Panc1 (cell line): ENCODE measurements around the gene CD28. TPM values are rescaled to one million over a fixed set of nuclear protein-coding genes. Genes with fewer than 3 reads are reported as not detected.

Experiments
- ATAC-seq: fragments of 200-7000 bp; cut with Tn5 transposase; 2 replicates; pipeline ENCODE4 v1.9.1; 2020; ENCODE audit warnings: mild to moderate bottlenecking, moderate library complexity
- BruUV-seq: library from RNA; stranded (reverse); fragments of 400-500 nt; replicated peaks from 2 replicates; lab custom pipeline; 2021; lab: Mats Ljungman, UMichigan
- CTCF ChIA-PET: fragments of 300-600 bp; sonication (Branson Sonifier 250); formaldehyde crosslinking; loops from one replicate; lab custom pipeline; 2022; ENCODE audit warnings: antibody characterized with exemption; lab: Charles Lee
- POLR2A ChIA-PET: fragments of 300-600 bp; sonication (Branson Sonifier 250); formaldehyde crosslinking; loops from one replicate; lab custom pipeline; 2022; ENCODE audit warnings: antibody characterized with exemption; lab: Charles Lee
- DNase-seq: peaks from one replicate; pipeline ENCODE4 v3.0.0-alpha.2; 2010; ENCODE audit warnings: low read depth, low spot score
- H3K27ac ChIP-seq: 2 replicates; pipeline ENCODE4 v1.5.1; 2011; ENCODE audit warnings: mild to moderate bottlenecking, low read length, inconsistent platforms
- H3K27me3 ChIP-seq: fragments of 200-500 bp; sonication (Bioruptor generic); 2 replicates; pipeline ENCODE4 v1.6.0; 2014; ENCODE audit warnings: low read length, inconsistent platforms; ENCODE audit not compliant: control insufficient read depth, insufficient read depth
- H3K36me3 ChIP-seq: fragments of 200-500 bp; sonication (Bioruptor generic); 2 replicates; pipeline ENCODE4 v1.5.1; 2014; ENCODE audit warnings: inconsistent platforms, mild to moderate bottlenecking, low read length, moderate library complexity; ENCODE audit not compliant: control insufficient read depth, insufficient read depth
- H3K4me1 ChIP-seq: 2 replicates; pipeline ENCODE4 v1.5.1; 2011; ENCODE audit warnings: inconsistent platforms, mild to moderate bottlenecking, low read length, moderate library complexity; ENCODE audit not compliant: control insufficient read depth, insufficient read depth
- H3K4me3 ChIP-seq, 2 experiments: 2 replicates each; pipeline ENCODE4 v1.5.1; 2011 to 2012; ENCODE audit warnings: low read depth in 2 of 2, low read length in 2 of 2, mild to moderate bottlenecking in 2 of 2, inconsistent platforms in 1 of 2, moderate library complexity in 1 of 2
- H3K9me3 ChIP-seq: fragments of 200-500 bp; sonication (Bioruptor generic); 2 replicates; pipeline ENCODE4 v1.5.1; 2014; ENCODE audit warnings: low read depth, mild to moderate bottlenecking, inconsistent platforms, low read length, moderate library complexity; ENCODE audit not compliant: control insufficient read depth, insufficient read depth
- CTCF ChIP-seq: fragments of 450-650 bp; IDR thresholded peaks from 2 replicates; pipeline ENCODE4 v1.5.1; 2017; ENCODE audit warnings: mild to moderate bottlenecking
- POLR2AphosphoS5 ChIP-seq: IDR thresholded peaks from 2 replicates; pipeline ENCODE4 v1.6.1; 2012; ENCODE audit warnings: mild to moderate bottlenecking, low read depth, low read length, moderate library complexity
- SIN3A ChIP-seq: IDR thresholded peaks from 2 replicates; pipeline ENCODE4 v1.6.1; 2012; ENCODE audit warnings: low read depth, mild to moderate bottlenecking, low read length, moderate library complexity, borderline replicate concordance; ENCODE audit not compliant: insufficient read depth
- TCF7L2 ChIP-seq: IDR thresholded peaks from 2 replicates; pipeline ENCODE4 v1.6.1; 2011; ENCODE audit warnings: mild to moderate bottlenecking, low read depth, low read length, inconsistent platforms
- in situ Hi-C: cut with HindIII; loops from 2 replicates; pipeline ENCODE4 v1.10.0; 2016; ENCODE audit warnings: low sequenced_read_pairs, low pct_unique_long_range_greater_than_20kb
- intact Hi-C: fragments of 100-400 bp; cut with micrococcal nuclease; formaldehyde crosslinking; loops from one replicate; pipeline ENCODE4 v1.10.0; 2022; ENCODE audit not compliant: unreplicated experiment
- total RNA-seq: library from RNA; stranded (reverse); gene quantifications from one replicate; pipeline ENCODE4 v1.2.1, GENCODE V29; 2021; ENCODE audit not compliant: unreplicated experiment
- TF ChIP-seq, protein P1 (sequence below), 2 experiments: IDR thresholded peaks; 2 replicates each; pipeline ENCODE4 v1.6.1; 2011 to 2012; ENCODE audit warnings: low read depth in 2 of 2, control low read depth in 1 of 2, low read length in 1 of 2, mild to moderate bottlenecking in 1 of 2, moderate library complexity in 1 of 2; ENCODE audit not compliant: insufficient read depth in 1 of 2

Gene CD28
- total RNA-seq, 1 experiment from 2014 or later: 0.21 TPM

DNA sequence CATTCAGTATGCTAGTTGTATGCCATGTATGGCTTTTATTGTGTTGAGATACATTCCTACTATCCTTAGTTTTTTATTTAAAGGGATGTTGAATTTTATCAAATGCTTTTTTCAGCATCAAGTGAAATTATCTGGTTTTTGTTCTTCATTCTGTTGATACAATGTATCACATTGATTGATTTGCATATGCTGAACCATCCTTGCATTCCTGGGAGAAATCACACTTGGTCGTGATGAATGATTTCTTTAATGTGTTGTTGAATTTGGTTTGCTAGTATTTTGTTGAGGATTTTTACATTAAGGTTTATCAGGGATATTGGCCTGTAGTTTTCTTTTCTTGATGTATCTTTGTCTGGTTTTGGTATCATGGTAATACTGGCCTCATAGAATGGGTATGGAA lies 49.7 kb downstream of the CD28 start:
- no peaks in the 10 kb centered on the region for H3K4me1 ChIP-seq
- H3K36me3 ChIP-seq: no peaks in the 10 kb centered on the region
- POLR2A ChIA-PET: no interaction called here
- no peak overlapping the region for H3K4me3 ChIP-seq
- BruUV-seq: no TSS peak
- no peak for DNase-seq
- intact Hi-C loops (no loop called here), in situ Hi-C loops (no loop called here)
- CTCF ChIA-PET: no interaction called here
- H3K27ac ChIP-seq: no peak overlapping the region
- TF ChIP-seq, protein P1, sequence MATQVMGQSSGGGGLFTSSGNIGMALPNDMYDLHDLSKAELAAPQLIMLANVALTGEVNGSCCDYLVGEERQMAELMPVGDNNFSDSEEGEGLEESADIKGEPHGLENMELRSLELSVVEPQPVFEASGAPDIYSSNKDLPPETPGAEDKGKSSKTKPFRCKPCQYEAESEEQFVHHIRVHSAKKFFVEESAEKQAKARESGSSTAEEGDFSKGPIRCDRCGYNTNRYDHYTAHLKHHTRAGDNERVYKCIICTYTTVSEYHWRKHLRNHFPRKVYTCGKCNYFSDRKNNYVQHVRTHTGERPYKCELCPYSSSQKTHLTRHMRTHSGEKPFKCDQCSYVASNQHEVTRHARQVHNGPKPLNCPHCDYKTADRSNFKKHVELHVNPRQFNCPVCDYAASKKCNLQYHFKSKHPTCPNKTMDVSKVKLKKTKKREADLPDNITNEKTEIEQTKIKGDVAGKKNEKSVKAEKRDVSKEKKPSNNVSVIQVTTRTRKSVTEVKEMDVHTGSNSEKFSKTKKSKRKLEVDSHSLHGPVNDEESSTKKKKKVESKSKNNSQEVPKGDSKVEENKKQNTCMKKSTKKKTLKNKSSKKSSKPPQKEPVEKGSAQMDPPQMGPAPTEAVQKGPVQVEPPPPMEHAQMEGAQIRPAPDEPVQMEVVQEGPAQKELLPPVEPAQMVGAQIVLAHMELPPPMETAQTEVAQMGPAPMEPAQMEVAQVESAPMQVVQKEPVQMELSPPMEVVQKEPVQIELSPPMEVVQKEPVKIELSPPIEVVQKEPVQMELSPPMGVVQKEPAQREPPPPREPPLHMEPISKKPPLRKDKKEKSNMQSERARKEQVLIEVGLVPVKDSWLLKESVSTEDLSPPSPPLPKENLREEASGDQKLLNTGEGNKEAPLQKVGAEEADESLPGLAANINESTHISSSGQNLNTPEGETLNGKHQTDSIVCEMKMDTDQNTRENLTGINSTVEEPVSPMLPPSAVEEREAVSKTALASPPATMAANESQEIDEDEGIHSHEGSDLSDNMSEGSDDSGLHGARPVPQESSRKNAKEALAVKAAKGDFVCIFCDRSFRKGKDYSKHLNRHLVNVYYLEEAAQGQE (IDR thresholded peaks at IDR 0.05; ENCODE audit: insufficient read depth in 1 of 2, low read depth in 2 of 2, low read length in 1 of 2): no peak
- no peak for TF ChIP-seq TCF7L2
- TF ChIP-seq POLR2AphosphoS5: no peak
- no peak for TF ChIP-seq SIN3A
- no peak for TF ChIP-seq CTCF
- ATAC-seq: no peak
- H3K9me3 ChIP-seq: no peaks in the 10 kb centered on the region
- H3K27me3 ChIP-seq: no peaks in the 10 kb centered on the region

DNA sequence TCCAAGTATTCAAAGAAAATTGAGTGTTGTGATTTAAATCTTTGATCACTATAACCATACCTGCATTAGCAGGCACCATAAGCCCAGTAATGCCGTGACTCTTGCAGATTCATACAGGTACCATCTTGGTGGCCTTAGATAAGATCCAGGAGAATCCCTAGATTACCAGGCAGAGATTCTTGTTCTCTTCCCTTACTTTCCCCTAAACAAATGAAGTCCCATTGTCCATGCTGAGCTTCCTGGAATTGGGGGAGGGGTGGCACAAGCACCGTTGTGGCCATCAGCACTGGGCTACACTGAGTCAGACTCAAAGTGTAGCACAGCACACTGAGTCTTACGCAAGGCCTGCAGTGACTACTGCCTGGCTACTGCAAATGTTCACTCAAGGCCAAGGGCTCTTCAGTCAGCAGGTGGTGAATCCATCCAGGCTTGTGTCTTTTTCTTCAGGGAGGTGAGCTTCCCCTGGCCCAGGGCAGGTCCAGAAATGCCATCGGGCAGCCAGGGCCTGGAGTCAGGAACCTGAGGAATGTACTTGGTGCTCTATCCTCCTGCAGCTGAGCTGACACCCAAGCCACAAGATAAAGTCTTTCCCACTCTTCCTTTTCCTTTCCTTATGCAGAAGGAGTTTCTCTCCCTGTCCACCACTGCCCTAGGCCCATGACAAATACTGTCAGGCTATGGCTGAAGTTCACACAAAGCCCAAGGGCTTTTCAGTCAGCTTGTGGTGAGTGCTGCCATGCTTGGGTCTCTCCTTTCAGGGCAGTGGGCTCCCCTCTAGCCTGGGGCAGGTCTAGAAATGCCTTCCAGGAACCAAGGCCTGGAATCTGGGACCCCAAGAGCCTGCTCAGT lies 52.6 kb downstream of the CD28 start:
- no peaks in the 10 kb centered on the region for H3K4me1 ChIP-seq
- in situ Hi-C loops: no loop called here
- ChIA-PET CTCF (interaction anchor here (0.7 kb wide), 1 partner anchor 120 kb away, joined by 3 read pairs; no protein-coding TSS in a partner anchor), POLR2A (no interaction called here)
- no TSS peak for BruUV-seq
- no peak overlapping the region for H3K27ac ChIP-seq
- TF ChIP-seq TCF7L2: no peak
- H3K27me3 ChIP-seq: no peaks in the 10 kb centered on the region
- no peak for DNase-seq
- peak; percentile 69 for ATAC-seq
- H3K9me3 ChIP-seq: no peaks in the 10 kb centered on the region
- no peaks in the 10 kb centered on the region for H3K36me3 ChIP-seq
- intact Hi-C loops: no loop called here
- no peak overlapping the region for H3K4me3 ChIP-seq
